Gastroesophageal sphincter (tissue), 4 donors: ENCODE measurements around the gene ALDH1A3. TPM values are rescaled to one million over a fixed set of nuclear protein-coding genes. Genes with fewer than 3 reads are reported as not detected.
A peak's percentile ranks its signal among the peaks of the same experiment; 100 is the strongest.
"Not testable (repeated sequence)": the region's sequence is repeated elsewhere in the genome, so short reads cannot be mapped to it uniquely, and the experiment has no call there.

Experiments
- ATAC-seq: fragments of 150-250 bp; one replicate; pipeline ENCODE4 v1.9.1; 2016; ENCODE audit warnings: mild to moderate bottlenecking, moderate library complexity
- H3K27ac ChIP-seq, 4 donors: fragments of 200-600 bp; sonication (generic) in 3 of 4; 1 replicate in 3 of 4; 2 replicates in 1 of 4; pipeline ENCODE4 v1.5.1; 2016 to 2019
- H3K27me3 ChIP-seq: fragments of 200-600 bp; sonication (generic); one replicate; pipeline ENCODE4 v1.5.1; 2019
- H3K36me3 ChIP-seq, 2 donors: fragments of 200-600 bp; sonication (generic); one replicate each; pipeline ENCODE4 v1.5.1; 2019; ENCODE audit warnings: control low read depth in 1 of 2
- H3K4me1 ChIP-seq, 3 donors: fragments of 200-600 bp; sonication (generic); 1 replicate in 2 of 3; 2 replicates in 1 of 3; pipeline ENCODE4 v1.5.1; 2016 to 2019; ENCODE audit warnings: control low read depth in 2 of 3
- H3K4me3 ChIP-seq, 2 donors: fragments of 200-600 bp; sonication (generic); one replicate each; pipeline ENCODE4 v1.5.1; 2019; ENCODE audit warnings: mild to moderate bottlenecking in 1 of 2, moderate library complexity in 1 of 2
- H3K9me3 ChIP-seq, 3 donors: fragments of 200-600 bp; sonication (generic); one replicate each; pipeline ENCODE4 v1.5.1; 2017 to 2019; ENCODE audit warnings: control low read depth in 2 of 3
- CTCF ChIP-seq, 4 experiments: fragments of 200-600 bp in 2 of 4; fragments of 450-650 bp in 2 of 4; sonication (generic) in 1 of 4; IDR thresholded peaks; one replicate each; pipeline ENCODE4 v1.5.1; 2017 to 2019; ENCODE audit warnings: antibody characterized with exemption in 4 of 4, mild to moderate bottlenecking in 2 of 4, moderate library complexity in 2 of 4
- EP300 ChIP-seq: sonication (generic); formaldehyde crosslinking; IDR thresholded peaks from one replicate; pipeline ENCODE4 v1.6.1; 2017; ENCODE audit warnings: antibody characterized with exemption, mild to moderate bottlenecking
- POLR2A ChIP-seq, 2 donors: fragments of 450-650 bp; IDR thresholded peaks; one replicate each; pipeline ENCODE4 v1.6.1; 2017; ENCODE audit warnings: antibody characterized with exemption in 2 of 2, mild to moderate bottlenecking in 2 of 2, moderate library complexity in 1 of 2
- POLR2AphosphoS5 ChIP-seq: sonication (generic); formaldehyde crosslinking; IDR thresholded peaks from one replicate; pipeline ENCODE4 v1.6.1; 2017; ENCODE audit warnings: antibody characterized with exemption
- WGBS, 2 donors: methylation state at CpG; one replicate each; pipeline ENCODE4 v1.1.5; 2018; ENCODE audit warnings: low coverage in 1 of 2; 5-methylcytosine and 5-hydroxymethylcytosine counted together
- total RNA-seq, 4 donors: library from RNA; depleted of rRNA; stranded (reverse); fragments of >200 nt; gene quantifications; one replicate each; pipeline ENCODE4 v1.1.0, GENCODE V29; 2016

Gene ALDH1A3
- total RNA-seq, 4 donors from 2014 or later: 23.0 to 148 (median 93.4) TPM

DNA sequence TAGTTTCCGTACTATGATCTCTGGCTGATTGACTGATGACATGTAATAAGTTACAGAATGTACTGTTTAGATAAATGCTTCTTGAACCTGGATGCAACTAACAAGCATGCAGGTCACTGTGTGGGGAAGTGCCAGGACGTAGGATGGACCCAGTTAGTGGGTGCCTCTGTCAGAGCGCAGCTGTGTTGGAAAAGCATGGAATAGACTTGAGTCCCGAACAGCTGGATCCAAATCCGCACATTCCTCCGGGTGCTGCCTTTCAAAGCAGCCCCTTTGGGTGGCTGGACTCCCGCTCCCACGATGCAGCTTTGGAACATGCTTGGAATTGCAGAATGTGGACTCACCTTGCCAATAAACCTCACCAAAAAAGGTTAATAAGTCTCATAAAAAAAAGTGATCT, 35.5 kb upstream of the ALDH1A3 start:
- no peak overlapping the region for H3K4me3 ChIP-seq
- WGBS, 2 donors: 72 to 84% methylated on average over 8 of the region's 8 CpGs
- H3K4me1 ChIP-seq: peaks cover 0 to 6% (median 0%) of the 10 kb centered on the region in 3 donors
- ATAC-seq: no peak
- no peaks in the 10 kb centered on the region for H3K9me3 ChIP-seq
- no peak overlapping the region for H3K27ac ChIP-seq
- no peaks in the 10 kb centered on the region for H3K36me3 ChIP-seq
- TF ChIP-seq POLR2A (IDR thresholded peaks at IDR 0.05) (no peak), EP300 (no peak), POLR2AphosphoS5 (no peak), CTCF (IDR thresholded peaks at IDR 0.05) (no peak)
- H3K27me3 ChIP-seq: peaks cover 26% of the 10 kb centered on the region

DNA sequence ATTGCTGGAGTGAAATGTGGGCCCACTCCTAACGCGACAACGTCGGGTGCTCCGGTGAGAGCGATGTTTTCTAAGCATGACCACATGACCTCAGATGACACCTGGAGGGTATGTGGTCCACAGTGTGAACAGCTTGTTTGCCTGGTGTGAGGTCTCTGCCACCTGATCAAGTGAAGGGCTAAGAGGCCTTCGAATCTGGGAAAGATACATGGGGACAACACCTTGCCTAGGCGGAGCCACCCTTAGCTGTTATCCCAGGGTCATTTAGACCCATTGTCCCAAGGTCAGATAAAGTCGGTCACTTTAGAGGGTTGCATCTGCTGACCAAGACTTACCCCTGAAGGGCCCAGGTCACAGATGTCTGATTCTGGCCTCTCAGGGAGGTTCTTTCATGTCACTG, 34.9 kb upstream of the ALDH1A3 start:
- H3K27me3 ChIP-seq: peaks cover 32% of the 10 kb centered on the region
- no peak for ATAC-seq
- peaks cover 0 to 12% (median 0%) of the 10 kb centered on the region in 3 donors for H3K4me1 ChIP-seq
- H3K36me3 ChIP-seq: no peaks in the 10 kb centered on the region
- H3K4me3 ChIP-seq: no peak overlapping the region
- no peak for TF ChIP-seq POLR2A (IDR thresholded peaks at IDR 0.05)
- no peak for TF ChIP-seq EP300
- TF ChIP-seq CTCF (IDR thresholded peaks at IDR 0.05): no peak
- no peak for TF ChIP-seq POLR2AphosphoS5
- H3K27ac ChIP-seq: no peak overlapping the region
- WGBS, 2 donors: 89% methylated on average over 7 of the region's 9 CpGs; no CpG with 5 or more reads in 1 of the 2 donors
- H3K9me3 ChIP-seq: no peaks in the 10 kb centered on the region

DNA sequence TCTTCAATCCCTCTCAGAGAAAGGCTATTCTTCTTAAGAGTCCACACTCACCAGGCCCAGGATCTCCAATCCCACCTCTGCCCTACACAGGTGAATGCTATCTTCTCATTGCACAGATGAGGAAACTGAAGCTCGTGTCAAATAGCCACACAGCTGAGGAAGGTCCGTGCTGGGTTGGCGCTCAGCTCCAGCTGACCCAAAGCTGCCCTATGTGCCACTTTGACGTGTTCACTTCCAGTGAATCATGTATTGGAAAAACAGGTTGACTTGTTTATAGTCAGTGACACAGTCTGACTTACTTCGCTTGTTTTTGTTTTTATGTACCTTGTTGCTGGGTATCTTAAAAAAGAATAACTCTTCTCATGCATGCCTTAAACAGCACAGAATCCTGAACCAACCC, 32.4 kb upstream of the ALDH1A3 start:
- H3K36me3 ChIP-seq: no peaks in the 10 kb centered on the region
- H3K27ac ChIP-seq: no peak overlapping the region
- 89 to 94% methylated on average over 5 of the region's 5 CpGs for WGBS, 2 donors
- no peak for TF ChIP-seq POLR2A (IDR thresholded peaks at IDR 0.05)
- peaks cover 0 to 14% (median 0%) of the 10 kb centered on the region in 3 donors for H3K4me1 ChIP-seq
- no peak for ATAC-seq
- no peaks in the 10 kb centered on the region for H3K9me3 ChIP-seq
- H3K27me3 ChIP-seq: peaks cover 32% of the 10 kb centered on the region
- no peak overlapping the region for H3K4me3 ChIP-seq

- H3K4me3 ChIP-seq: peak overlapping the region; percentile 36 to 51
- H3K4me1 ChIP-seq: peaks cover 0 to 14% (median 0%) of the 10 kb centered on the region in 3 donors
- 15 to 36% methylated on average over 8 to 19 of the region's 47 CpGs for WGBS, 2 donors
- peaks cover 30% of the 10 kb centered on the region for H3K27me3 ChIP-seq
- no peaks in the 10 kb centered on the region for H3K36me3 ChIP-seq
- ATAC-seq: peak; percentile 71
- peak overlapping the region in 1 of 4 donors; percentile 50 for H3K27ac ChIP-seq
- H3K9me3 ChIP-seq: no peaks in the 10 kb centered on the region
- TF ChIP-seq POLR2A (IDR thresholded peaks at IDR 0.05) (no peak), CTCF (IDR thresholded peaks at IDR 0.05) (peak in 2 of 4 experiments; percentile 32 to 50), POLR2AphosphoS5 (peak; percentile 19)
Observed at GRCh38 chr15:100849021-100849854, 30.4 kb upstream of the ALDH1A3 start.

DNA sequence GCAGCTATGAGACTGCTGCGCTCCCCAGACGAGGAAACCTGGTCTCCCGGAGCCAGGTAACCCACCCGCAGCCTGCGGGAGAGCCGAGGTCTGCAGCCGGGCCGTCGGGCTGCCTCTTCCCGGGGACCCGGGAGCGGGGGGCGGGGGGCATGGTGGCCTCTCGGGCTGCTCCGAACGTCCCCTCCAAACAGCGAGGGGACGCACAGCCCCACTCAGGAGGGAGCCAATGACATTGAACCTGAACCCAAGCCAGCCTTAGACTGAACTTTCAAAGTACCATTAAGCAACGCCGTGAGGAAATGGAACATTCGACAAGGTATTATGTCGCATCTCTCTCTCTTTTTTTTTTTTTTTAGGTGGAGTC, 29.8 kb upstream of the ALDH1A3 start:
- ATAC-seq: no peak
- no peaks in the 10 kb centered on the region for H3K9me3 ChIP-seq
- peaks cover 0 to 14% (median 0%) of the 10 kb centered on the region in 3 donors for H3K4me1 ChIP-seq
- peak overlapping the region in 1 of 4 donors; percentile 50 for H3K27ac ChIP-seq
- H3K36me3 ChIP-seq: no peaks in the 10 kb centered on the region
- H3K4me3 ChIP-seq: peak overlapping the region; percentile 36 to 51
- WGBS, 2 donors: 40 to 60% methylated on average over 2 to 3 of the region's 22 CpGs
- H3K27me3 ChIP-seq: peaks cover 24% of the 10 kb centered on the region
- TF ChIP-seq EP300: no peak
- no peak for TF ChIP-seq POLR2AphosphoS5
- no peak for TF ChIP-seq CTCF (IDR thresholded peaks at IDR 0.05)
- no peak for TF ChIP-seq POLR2A (IDR thresholded peaks at IDR 0.05)

- H3K4me3 ChIP-seq, H3K27ac ChIP-seq, H3K9me3 ChIP-seq, ATAC-seq, H3K36me3 ChIP-seq: not testable (repeated sequence)
- 90 to 94% methylated on average over 6 to 11 of the region's 12 CpGs for WGBS, 2 donors
- Histone ChIP-seq H3K4me1 (peaks cover 0 to 14% (median 0%) of the 10 kb centered on the region in 3 donors), H3K27me3 (peaks cover 17% of the 10 kb centered on the region)
Observed at GRCh38 chr15:100851428-100852015, 28.1 kb upstream of the ALDH1A3 start.
